GM12873 (cell line): Measurements from ENCODE around the gene BTBD1.

Experiments
- TF ChIP-seq, protein P1 (sequence below): IDR thresholded peaks from 2 replicates; pipeline ENCODE4 v1.5.1; 2012; ENCODE audit warnings: low read depth, mild to moderate bottlenecking, moderate library complexity, low read length, control low read depth; ENCODE audit not compliant: insufficient read depth; ENCODE audit errors: missing control alignments

BTBD1 gene

DNA sequence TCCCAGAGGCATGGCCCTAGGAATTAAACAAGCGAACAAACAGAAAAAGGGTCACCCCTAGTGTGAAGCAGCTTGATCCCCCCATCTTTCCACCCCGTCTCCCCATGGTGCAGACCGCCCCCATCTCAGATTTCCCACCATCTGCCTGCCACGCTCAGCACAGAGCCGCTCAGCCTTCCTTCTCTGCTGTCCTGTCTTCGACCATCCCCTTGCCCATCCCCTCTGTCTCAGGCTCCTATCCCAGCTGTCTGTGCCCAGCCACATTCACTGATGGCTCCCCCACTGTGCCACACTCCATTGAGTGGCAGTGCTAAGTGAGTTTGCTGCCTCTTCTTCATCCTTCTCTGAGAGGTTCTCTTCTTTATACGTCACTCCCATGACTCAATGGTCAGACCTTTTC is 11.7 kb upstream of the BTBD1 start:
- TF ChIP-seq, protein P1, sequence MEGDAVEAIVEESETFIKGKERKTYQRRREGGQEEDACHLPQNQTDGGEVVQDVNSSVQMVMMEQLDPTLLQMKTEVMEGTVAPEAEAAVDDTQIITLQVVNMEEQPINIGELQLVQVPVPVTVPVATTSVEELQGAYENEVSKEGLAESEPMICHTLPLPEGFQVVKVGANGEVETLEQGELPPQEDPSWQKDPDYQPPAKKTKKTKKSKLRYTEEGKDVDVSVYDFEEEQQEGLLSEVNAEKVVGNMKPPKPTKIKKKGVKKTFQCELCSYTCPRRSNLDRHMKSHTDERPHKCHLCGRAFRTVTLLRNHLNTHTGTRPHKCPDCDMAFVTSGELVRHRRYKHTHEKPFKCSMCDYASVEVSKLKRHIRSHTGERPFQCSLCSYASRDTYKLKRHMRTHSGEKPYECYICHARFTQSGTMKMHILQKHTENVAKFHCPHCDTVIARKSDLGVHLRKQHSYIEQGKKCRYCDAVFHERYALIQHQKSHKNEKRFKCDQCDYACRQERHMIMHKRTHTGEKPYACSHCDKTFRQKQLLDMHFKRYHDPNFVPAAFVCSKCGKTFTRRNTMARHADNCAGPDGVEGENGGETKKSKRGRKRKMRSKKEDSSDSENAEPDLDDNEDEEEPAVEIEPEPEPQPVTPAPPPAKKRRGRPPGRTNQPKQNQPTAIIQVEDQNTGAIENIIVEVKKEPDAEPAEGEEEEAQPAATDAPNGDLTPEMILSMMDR: no peak

DNA sequence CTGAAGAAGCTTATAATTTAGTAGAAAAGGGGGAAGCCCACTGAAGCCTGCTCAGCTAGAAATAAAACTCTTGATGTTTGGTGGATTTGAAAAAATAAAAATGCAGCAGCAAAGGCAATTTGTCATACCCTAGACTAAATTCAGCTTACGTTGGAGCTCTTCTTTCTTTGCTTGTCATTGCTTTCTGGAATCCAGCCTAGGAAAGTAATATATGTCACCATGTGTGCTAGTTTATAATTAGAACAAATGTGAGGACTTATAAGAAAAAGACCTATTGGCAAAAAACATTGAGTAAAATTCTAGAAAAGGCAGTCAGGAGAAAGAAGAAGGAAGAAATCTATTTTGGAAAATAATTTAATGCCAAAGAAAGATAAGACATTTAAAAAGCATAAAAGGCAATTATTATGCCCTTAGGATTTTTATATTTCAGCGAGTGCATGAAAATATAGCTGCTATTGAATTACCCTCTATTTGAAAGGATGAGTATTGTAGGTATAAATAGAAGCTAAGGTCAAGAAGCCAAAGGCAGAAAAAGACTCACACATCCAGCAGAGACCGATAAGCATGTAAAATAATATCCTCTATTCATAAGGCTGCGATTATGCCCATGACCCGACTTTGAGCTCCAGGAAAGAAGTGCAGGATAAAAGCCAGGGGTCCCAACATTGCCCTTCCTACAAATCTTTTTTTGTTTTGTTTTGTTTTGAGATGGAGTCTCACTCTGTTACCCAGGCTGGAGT is 10.6 kb upstream of the BTBD1 start:
- TF ChIP-seq, protein P1: no peak

DNA sequence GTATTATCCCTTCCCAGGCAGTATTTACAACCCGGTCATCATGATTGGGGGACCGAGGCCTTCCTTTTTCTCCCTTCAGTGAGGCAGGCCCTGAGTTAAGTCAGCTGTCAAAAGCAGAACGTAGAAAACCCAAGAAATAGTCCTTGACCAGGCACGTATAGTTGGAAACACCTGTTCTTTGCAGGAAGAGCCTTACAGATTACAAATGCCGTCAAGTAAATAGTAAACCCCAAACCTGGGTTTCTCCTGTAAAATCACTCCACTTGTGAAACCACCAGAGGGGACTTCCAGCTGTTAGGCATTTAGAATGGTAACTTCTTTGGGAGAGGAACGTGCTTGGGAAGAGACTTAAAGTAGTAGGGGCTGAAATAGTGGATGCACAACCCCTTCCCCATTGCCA is 1.0 kb upstream of the BTBD1 start:
- TF ChIP-seq, protein P1: no peak

DNA sequence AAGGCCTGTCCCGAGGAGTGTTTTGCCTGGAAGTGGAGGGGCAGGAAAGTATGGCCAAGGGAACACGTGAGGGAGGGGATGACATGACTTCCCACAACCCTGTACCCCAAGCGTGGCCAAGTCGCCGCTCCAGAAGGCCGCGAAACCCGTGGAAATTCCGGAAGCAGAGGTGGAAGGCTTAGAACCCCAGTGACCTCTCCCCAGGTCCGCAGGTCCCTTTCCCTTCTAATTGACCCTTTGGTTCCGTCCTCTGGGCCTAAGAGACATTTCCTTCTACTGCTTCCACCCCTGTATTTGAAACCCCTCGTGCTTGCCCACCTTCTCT is 548 bp upstream of the BTBD1 start:
- TF ChIP-seq, protein P1: no peak

DNA sequence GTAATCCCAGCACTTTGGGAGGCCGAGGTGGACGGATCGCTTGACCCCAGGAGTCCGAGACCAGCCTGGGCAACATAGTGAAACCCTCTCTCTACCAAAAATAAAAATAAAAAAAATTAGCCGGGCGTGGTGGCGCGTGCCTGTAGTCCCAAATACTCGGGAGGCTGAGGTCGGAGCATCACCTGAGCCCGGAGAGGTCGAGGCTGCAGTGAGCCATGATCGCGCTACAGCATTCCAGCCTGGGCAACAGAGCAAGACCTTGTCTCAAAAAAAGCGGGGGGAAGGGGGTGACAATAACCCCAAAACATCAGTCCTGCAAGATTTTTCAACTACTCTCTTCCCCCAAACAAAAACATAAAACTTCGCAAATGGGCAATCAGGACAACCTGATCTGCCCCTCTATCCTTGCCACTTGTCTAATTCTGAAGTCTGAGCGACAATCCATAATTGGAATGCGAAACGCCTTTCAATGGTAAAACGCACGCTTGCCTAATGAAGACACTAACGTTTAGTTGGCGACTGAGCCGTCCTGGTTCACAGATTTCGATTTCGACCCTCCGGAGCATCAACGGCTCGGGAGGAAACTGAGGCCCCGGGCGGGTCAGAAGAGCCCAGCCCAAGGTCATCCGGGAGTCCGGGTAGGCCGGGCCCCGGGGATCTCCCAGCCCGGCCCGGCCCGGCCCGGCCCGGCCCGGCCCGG is 868 bp downstream of the BTBD1 start:
- TF ChIP-seq, protein P1: no peak

DNA sequence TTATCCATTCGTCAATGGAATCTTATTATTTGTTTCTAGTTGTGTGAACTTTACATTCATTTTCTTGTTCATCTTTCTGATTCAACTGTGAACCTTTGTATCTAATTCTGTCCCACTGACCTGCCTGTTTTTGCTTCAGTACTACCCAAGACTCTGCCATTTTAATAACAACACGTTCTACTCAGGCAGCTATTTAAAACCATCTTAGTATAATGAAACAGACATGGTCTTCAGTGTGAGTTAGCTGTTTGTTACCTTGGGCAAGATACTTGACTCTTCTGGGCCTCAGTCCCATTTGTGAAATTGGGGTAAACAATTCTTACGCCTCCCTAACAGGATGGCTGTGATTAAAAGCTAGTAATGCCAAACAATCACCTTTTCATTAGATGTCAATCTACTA is 1.6 kb downstream of the BTBD1 start:
- TF ChIP-seq, protein P1: no peak

DNA sequence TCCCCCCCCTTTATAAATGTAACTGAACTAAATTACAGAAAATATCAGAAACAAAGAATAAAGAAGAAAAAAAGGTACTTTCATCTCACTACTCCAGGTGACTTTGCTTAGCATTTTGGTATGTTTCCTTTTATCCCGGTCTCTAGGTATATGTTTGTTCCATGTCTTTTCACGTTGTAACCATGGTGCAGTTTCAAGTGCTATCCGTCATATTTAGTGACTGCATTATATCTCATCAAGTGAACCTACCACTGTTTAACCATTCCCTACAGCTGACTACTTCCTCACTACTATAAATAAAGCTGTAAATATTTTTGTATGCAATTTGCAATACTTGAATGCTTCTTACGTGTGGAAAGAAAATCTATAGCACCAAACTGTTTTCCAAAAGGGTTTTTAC is 2.2 kb downstream of the BTBD1 start:
- TF ChIP-seq, protein P1: no peak
